Measurements from ENCODE around the gene PIK3R5.

DNA sequence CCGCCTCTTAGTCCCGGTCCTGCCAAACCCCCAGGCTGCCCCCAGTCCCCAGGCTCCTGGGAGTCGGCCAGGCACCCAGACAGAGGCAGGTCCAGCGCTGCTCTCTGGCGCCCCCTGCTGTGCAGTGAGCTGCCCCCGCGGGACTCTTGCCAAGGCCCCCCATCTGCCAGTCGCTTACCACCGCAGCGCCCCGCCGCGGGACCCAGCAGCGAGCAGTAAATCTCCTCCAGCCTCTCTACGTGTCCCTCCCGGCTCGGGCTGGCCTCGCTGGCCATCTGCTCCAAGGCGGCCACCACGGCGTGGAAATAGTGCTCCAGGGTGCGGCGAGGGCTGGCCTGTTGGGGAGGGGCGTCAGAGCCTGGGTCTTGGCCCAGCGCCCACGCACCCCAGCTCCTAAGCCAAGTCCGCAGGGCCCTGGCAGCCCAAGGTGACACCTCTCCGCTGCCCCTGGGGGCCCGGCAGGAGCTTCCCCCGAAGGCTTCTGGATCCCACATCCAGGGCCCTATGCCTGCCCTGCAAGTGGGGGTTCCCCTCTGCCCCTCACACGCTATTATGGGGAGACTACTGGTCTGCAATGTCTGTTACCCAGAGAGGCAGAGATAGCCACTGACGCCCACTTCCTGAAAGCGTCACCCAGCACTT is 132.7 kb downstream of the PIK3R5 start:
- TF ChIP-seq POLR2A (IDR thresholded peaks at IDR 0.05; ENCODE audit: low read depth, low read length) (no peak), EZH2 (IDR thresholded peaks at IDR 0.05; ENCODE audit: borderline replicate concordance, low read depth, low read length, severe bottlenecking) (no peak)

Measured in endothelial cell of umbilical vein (primary cell).